GM12892 (cell line): ENCODE data around the gene NCOR1.
"Not testable (repeated sequence)": the region's sequence is repeated elsewhere in the genome, so short reads cannot be mapped to it uniquely, and the experiment has no call there.

Source experiments
- DNase-seq: peaks from one replicate; pipeline ENCODE4 v3.0.0; 2011; ENCODE audit not compliant: insufficient read length
- FAIRE-seq: peaks from 2 replicates; lab custom pipeline; 2011; peaks lifted over from hg19 to GRCh38; lab: Jason Lieb, UNC
- POLR2A ChIP-seq: IDR thresholded peaks from 2 replicates; pipeline ENCODE4 v1.6.1; 2011; ENCODE audit warnings: low read depth, low read length, control low read depth
- POLR2AphosphoS5 ChIP-seq: IDR thresholded peaks from 2 replicates; pipeline ENCODE4 v1.6.1; 2011; ENCODE audit warnings: low read depth, low read length, control low read depth
- TAF1 ChIP-seq: IDR thresholded peaks from 2 replicates; pipeline ENCODE4 v1.6.1; 2011; ENCODE audit warnings: low read depth, mild to moderate bottlenecking, control low read depth, low read length, borderline replicate concordance

NCOR1 gene

DNA sequence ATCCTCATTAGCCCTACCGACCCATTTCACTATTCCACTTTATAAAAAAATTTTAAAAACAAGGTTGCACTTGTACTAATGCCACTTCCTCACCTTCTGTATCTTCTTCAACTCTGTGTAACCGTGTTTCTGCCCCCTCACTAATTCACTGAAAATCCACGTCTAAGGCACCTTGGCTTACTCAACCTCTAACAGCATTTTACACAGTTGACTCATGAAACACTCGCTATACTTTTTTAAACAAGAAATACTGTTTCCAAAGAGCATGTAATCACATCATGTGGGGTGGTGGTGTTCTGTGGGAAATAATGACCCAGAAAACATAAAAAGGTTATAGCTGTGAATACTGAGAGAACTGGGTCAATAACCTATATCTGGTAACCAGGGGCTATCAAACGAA, 79.9 kb downstream of the NCOR1 start:
- FAIRE-seq (no peak), DNase-seq (no peak)
- no peak for TF ChIP-seq POLR2A
- TF ChIP-seq TAF1, result no peak
- no peak for TF ChIP-seq POLR2AphosphoS5

DNA sequence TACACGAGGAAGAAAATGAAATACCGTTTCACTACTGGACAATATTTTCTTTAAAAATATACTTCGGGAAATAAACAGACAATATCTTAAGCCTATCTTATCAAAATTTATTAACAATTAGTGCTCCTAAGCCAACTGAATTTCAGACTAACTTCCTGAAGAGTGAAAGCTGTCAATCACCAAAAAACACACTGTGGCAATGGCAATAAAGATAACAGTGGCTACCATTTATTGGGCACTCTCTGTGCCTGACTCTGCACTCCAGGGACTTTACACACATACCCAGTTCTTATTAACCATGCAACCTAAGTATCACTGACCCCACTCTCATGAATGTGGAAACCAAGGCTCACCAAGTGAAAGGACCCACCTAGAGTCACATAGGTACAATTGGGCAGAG, 83.7 kb downstream of the NCOR1 start:
- no peak for TF ChIP-seq POLR2AphosphoS5
- TF ChIP-seq POLR2A, result no peak
- TF ChIP-seq TAF1, result no peak
- FAIRE-seq (no peak), DNase-seq (no peak)

DNA sequence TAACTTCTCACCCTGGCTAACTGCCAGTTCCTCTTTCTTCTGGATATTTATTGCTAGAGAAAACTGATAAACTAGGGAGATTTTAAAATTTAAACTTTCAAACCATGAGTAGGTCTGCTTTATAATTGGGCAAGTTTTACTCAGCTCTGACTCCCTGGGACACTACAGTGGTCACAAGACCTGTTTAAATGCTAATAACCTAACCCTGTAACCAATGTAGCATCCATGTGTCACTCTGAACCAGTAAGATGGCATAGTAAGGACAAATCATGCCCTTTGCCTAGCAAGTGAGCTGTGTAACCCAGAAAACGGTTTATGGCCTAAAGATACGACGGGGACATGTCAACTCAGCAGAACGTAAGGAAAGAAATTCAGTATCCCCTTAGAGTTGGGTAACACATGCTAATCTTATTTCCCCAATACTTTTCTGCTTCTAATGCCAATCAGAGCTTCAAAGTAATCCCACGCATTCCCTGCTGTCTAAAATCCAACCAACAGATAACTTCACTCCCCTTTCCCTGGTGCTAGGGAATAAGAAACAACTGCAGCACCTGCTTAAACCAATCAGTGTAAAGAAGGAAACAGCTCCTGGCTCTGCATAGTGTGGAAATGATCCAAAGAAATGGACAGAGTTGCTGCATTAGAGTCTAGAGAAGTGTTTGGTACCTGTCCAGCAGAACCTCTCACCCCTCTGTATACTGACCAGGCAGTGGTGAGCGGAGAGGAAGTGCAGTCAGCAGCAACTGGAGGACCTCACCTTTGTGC, 85.7 kb downstream of the NCOR1 start:
- FAIRE-seq (no peak), DNase-seq (no peak)
- TF ChIP-seq TAF1 (no peak), POLR2A (no peak), POLR2AphosphoS5 (no peak)

DNA sequence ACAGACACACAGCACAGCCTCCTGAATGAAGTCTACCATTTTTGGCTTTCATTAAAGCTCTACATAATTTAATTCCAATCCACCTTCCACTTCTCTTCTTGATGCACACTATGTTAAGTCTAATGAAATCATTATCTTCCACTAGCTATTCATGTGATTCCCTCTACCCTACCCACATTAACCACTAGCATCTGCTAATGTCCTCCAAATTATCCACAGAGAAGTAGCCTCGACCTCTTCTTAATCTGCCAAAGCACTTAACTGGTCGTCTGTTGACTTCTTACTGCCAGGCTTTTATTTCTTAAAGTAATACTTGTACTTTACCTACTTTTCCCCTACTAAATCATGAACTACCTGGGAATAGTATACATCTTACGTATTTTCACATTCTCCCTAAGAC, 91.8 kb downstream of the NCOR1 start:
- FAIRE-seq, result no peak
- no peak for DNase-seq
- TF ChIP-seq POLR2AphosphoS5, result no peak
- no peak for TF ChIP-seq TAF1
- no peak for TF ChIP-seq POLR2A

DNA sequence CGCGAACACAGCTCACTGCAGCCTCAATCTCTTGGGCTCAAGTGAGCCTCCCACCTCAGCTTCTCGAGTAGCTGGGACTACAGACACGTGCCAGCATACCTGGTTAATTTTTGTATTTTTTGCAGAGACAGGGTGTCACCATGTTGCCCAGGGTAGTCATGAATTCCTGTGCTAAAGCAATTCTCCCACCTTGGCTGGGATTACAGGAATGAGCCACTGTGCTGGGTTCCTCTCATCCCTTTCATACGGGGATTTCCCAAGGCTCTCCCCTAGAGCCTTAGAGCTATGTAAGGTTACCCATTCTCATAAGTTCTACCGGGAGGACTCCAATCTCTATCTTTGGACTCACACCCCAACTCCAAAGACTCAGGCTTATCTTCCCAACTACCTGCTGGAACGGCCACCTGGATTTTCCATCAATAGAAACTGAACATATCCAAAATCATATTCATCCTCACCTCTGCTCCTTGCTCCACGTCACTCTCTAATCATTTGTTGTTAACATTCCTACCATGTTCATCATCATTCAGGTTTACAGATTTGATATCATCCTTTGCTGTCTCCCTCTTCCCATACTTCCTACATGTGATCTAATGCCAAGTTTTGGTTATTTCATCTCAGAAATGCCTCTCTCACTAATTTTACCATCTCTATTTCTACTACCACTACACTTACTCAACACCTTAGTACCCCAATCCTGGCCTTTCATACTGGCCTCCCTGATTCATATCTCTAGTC, 92.5 kb downstream of the NCOR1 start:
- TF ChIP-seq POLR2A (no peak), TAF1 (no peak), POLR2AphosphoS5 (no peak)
- DNase-seq (no peak), FAIRE-seq (no peak)

DNA sequence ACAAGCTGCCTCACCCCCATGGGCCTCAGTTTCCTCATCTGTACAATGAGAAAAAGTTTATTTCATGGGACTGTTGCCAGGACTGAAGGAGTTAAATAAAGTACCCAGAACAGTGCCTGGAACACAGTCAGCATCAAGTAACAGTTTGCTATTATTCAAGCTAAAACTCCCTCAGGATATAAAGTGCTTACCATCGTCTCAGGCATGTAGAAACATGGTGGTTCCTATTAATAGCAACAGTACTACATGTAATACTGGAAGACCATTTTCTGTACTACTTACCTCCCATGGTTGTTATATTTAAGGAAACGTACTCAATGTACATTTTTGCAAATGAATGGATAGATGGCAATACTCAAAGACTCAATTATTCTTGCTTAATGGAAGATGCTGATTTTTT, 93.4 kb downstream of the NCOR1 start:
- FAIRE-seq, result no peak
- TF ChIP-seq TAF1 (no peak), POLR2AphosphoS5 (no peak), POLR2A (no peak)
- no peak for DNase-seq

DNA sequence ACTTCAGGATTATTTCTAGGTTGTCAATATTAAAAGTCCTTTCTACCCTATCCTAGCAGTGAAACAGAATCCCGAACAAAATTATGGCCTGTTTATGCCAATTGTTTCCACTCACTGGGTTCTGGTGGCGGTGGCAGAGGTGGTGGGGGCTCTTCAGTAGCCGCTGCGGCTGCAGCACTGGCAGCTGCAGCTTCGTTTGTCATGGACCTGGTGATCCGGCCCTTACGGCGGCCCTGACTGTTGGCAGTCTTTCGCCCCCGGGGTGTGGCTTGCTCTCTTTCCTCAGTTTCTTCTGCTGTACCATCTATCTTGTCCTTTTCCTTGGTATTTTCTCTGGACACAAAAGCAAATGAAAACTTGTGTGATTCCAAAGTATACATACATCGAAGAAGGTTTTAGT, 94.4 kb downstream of the NCOR1 start:
- no peak for TF ChIP-seq POLR2A
- no peak for TF ChIP-seq POLR2AphosphoS5
- TF ChIP-seq TAF1, result no peak
- DNase-seq (no peak), FAIRE-seq (no peak)

DNA sequence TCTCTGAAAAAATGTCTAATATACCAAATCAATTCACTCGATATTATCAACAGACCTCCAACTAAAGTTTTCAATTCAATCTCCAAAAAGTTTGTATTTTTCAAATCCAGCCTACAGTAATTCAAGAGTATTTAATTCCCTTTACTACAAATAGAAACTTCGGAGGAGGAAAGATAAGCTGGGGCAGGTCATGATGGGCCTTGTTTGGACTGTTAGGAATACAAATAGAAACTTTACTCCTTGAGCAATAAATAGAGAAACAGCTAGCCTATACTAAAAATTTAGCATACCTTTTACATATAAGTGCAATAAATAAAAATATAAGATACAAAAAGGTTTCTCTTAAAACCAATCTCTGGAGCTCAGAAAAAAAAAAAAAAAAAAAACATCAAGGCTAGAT, 98.2 kb downstream of the NCOR1 start:
- FAIRE-seq (no peak), DNase-seq (no peak)
- TF ChIP-seq POLR2A (no peak), POLR2AphosphoS5 (no peak), TAF1 (no peak)

DNA sequence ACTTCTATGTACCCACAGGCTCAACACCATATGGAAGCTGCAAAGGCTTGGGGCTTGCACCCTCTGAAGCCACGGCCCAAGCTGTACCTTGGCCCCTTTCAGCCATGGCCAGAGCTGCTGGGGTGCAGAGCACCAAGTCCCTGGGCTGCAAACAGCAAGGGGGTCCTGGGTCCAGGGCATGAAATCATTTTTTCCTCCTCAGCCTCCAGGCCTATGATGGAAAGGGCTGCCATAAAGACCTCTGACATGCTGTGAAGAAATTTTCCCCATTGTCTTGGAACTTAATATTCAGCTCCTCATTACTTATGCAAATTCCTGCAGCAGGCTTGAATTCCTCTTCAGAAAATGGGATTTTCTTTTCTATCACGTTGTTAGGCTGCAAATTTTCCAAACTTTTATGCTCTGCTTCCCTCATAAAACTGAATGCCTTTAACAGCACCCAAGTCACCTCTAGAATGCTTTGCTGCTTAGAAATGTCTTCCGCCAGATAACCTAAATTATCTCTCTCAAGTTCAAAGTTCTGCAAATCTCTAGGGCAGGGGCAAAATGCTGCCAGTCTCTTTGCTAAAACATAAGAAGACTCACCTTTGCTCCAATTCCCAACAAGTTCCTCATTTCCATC, 100.1 kb downstream of the NCOR1 start:
- FAIRE-seq, DNase-seq: not testable (repeated sequence)

DNA sequence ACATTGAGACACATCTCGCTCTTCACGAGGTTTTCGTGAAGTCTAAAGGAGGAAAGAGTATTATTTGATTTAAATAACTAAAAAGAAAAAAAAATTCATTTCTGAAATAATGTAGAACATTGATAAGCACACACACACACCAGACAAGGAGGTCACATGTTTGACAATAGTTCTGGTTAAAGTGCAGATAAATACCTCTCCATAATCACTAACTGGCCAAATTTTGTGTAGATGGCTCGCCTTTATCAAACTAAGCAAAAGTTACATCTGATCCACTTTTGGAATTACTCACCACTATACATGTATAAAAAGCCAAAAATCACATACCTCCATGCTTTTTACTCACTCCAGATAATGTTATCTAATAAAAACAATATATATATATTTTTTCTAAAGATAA, 106.5 kb downstream of the NCOR1 start:
- DNase-seq (no peak), FAIRE-seq (no peak)
- no peak for TF ChIP-seq POLR2A
- no peak for TF ChIP-seq POLR2AphosphoS5
- no peak for TF ChIP-seq TAF1

DNA sequence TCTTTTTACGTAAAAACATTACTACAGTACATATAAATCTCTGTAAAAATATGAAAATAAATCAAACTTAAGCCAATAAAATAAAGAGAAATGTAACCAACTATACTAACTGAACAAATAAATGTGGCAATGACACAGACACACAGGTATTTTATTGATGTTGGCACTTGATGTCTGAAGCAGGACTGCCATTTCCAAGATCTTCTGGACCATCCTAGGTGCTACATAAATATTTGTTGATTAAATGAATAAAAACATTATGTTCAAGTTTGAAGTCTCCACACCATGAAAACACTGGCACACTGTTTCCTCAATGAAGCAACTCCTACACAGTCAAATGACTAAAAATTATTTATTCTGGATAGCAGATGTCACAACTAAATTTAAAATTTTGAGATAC, 106.9 kb downstream of the NCOR1 start:
- FAIRE-seq (no peak), DNase-seq (no peak)
- TF ChIP-seq POLR2A (no peak), TAF1 (no peak), POLR2AphosphoS5 (no peak)

DNA sequence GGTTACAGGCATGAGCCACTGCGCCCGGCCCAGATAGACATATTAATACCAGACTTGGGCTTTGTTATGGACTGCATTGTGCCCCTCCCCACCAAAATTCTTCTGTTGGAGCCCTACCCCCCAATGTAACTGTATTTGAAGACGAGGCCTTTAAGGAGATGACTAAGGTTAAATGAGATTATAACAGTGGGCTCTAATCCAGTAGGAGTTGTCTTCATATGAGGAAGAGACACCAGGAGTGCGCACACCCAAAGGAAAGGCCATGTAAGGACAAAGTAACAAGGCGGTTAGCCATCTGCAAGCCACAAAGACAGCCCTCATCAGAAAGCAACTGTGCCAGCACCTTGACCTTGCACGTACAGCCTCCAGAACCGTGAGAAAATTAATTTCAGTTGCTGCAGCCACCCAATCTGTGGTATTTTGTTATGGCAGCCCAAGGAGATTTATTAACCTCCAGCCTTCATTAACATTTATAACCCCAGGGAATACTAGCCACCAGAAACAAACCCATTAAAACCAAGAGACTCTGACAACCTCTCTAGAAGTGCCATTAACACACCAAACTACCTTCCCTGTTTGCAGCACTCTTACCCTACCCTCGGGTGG, 108.1 kb downstream of the NCOR1 start:
- no peak for DNase-seq
- TF ChIP-seq POLR2A, result no peak
- no peak for TF ChIP-seq TAF1
- TF ChIP-seq POLR2AphosphoS5, result no peak
- FAIRE-seq, result no peak
